ENCODE results near the gene ALDH1A3.

Gene ALDH1A3

GRCh38 chr15:100937171-100937570, 57.5 kb downstream of the ALDH1A3 start:
- Histone ChIP-seq H3K27ac (ENCODE audit: low read depth, low read length) (no peak overlapping the region), H4K12ac (ENCODE audit: low read depth, low read length) (no peak overlapping the region), H3K4ac (ENCODE audit: low read depth, low read length) (no peak overlapping the region), H3K9ac (ENCODE audit: low read length) (no peak overlapping the region), H4K91ac (ENCODE audit: low read depth, low read length) (no peak overlapping the region), H2AK5ac (ENCODE audit: low read length) (no peak overlapping the region), H3K4me2 (ENCODE audit: low read length) (no peak overlapping the region), H2BK5ac (ENCODE audit: low read depth, low read length, poor library complexity) (no peak overlapping the region), H3K23ac (ENCODE audit: low read length) (no peak overlapping the region), H2BK12ac (ENCODE audit: low read length) (no peak overlapping the region), H3K4me1 (ENCODE audit: control insufficient read depth in 1 of 2, insufficient read depth in 2 of 2, low read length in 2 of 2) (peaks cover 0 to 2% of the 10 kb centered on the region in 2 experiments), H3K79me2 (ENCODE audit: control insufficient read depth, insufficient read depth, low read length, poor library complexity) (no peaks in the 10 kb centered on the region), H2BK120ac (ENCODE audit: insufficient read depth, low read length, poor library complexity) (no peak overlapping the region), H4K8ac (ENCODE audit: low read depth, low read length) (no peak overlapping the region), H3K14ac (ENCODE audit: low read length) (no peak overlapping the region), H3K4me3 (ENCODE audit: low read depth, low read length) (no peak overlapping the region), H2AFZ (ENCODE audit: insufficient read depth, low read length, poor library complexity) (no peak overlapping the region), H3K18ac (ENCODE audit: low read length) (no peak overlapping the region), H3K36me3 (ENCODE audit: control insufficient read depth in 1 of 2, insufficient read depth in 2 of 2, low read length in 2 of 2) (no peaks in the 10 kb centered on the region), H3K27me3 (ENCODE audit: insufficient read depth, low read length) (no peaks in the 10 kb centered on the region), H3K79me1 (ENCODE audit: low read length) (no peaks in the 10 kb centered on the region), H3K9me3 (ENCODE audit: insufficient read depth, low read depth, low read length) (no peaks in the 10 kb centered on the region)
- DNase-seq: no peak
- no CpG with 5 or more reads among the region's 4 CpGs for WGBS (ENCODE audit: extremely low coverage, insufficient coverage, insufficient read length)

- no CpG with 5 or more reads among the region's 4 CpGs for WGBS (ENCODE audit: extremely low coverage, insufficient coverage, insufficient read length)
- Histone ChIP-seq H2AFZ (ENCODE audit: insufficient read depth, low read length, poor library complexity) (no peak overlapping the region), H3K9ac (ENCODE audit: low read length) (no peak overlapping the region)
Observed at GRCh38 chr15:100939791-100940190, 60.2 kb downstream of the ALDH1A3 start.

GRCh38 chr15:100940767-100941379, 61.2 kb downstream of the ALDH1A3 start:
- no peak overlapping the region for H2BK120ac ChIP-seq (ENCODE audit: insufficient read depth, low read length, poor library complexity)
- H3K79me2 ChIP-seq (ENCODE audit: control insufficient read depth, insufficient read depth, low read length, poor library complexity): no peaks in the 10 kb centered on the region
- H3K9me3 ChIP-seq (ENCODE audit: insufficient read depth, low read depth, low read length): no peaks in the 10 kb centered on the region
- no peak overlapping the region for H2BK12ac ChIP-seq (ENCODE audit: low read length)
- no peak overlapping the region for H3K14ac ChIP-seq (ENCODE audit: low read length)
- H3K23ac ChIP-seq (ENCODE audit: low read length): peak overlapping the region; percentile 81
- H2AFZ ChIP-seq (ENCODE audit: insufficient read depth, low read length, poor library complexity): no peak overlapping the region
- H4K8ac ChIP-seq (ENCODE audit: low read depth, low read length): no peak overlapping the region
- H3K4ac ChIP-seq (ENCODE audit: low read depth, low read length): no peak overlapping the region
- H4K12ac ChIP-seq (ENCODE audit: low read depth, low read length): no peak overlapping the region
- peak overlapping the region; percentile 53 for H3K4me3 ChIP-seq (ENCODE audit: low read depth, low read length)
- no CpG with 5 or more reads among the region's 2 CpGs for WGBS (ENCODE audit: extremely low coverage, insufficient coverage, insufficient read length)
- peak overlapping the region; percentile 52 for H3K9ac ChIP-seq (ENCODE audit: low read length)
- no peaks in the 10 kb centered on the region for H3K79me1 ChIP-seq (ENCODE audit: low read length)
- H3K4me2 ChIP-seq (ENCODE audit: low read length): no peak overlapping the region
- no peak overlapping the region for H3K18ac ChIP-seq (ENCODE audit: low read length)
- H3K4me1 ChIP-seq (ENCODE audit: control insufficient read depth in 1 of 2, insufficient read depth in 2 of 2, low read length in 2 of 2): no peaks in the 10 kb centered on the region
- no peaks in the 10 kb centered on the region for H3K36me3 ChIP-seq (ENCODE audit: control insufficient read depth in 1 of 2, insufficient read depth in 2 of 2, low read length in 2 of 2)
- H3K27me3 ChIP-seq (ENCODE audit: insufficient read depth, low read length): no peaks in the 10 kb centered on the region
- H2AK5ac ChIP-seq (ENCODE audit: low read length): no peak overlapping the region
- DNase-seq: no peak
- H3K27ac ChIP-seq (ENCODE audit: low read depth, low read length): no peak overlapping the region
- H4K91ac ChIP-seq (ENCODE audit: low read depth, low read length): no peak overlapping the region
- H2BK5ac ChIP-seq (ENCODE audit: low read depth, low read length, poor library complexity): no peak overlapping the region

More at GRCh38 chr15:100939791-100940190, 60.2 kb downstream of the ALDH1A3 start:
- no peaks in the 10 kb centered on the region for H3K79me1 ChIP-seq (ENCODE audit: low read length)
- H2BK5ac ChIP-seq (ENCODE audit: low read depth, low read length, poor library complexity): no peak overlapping the region
- H3K27me3 ChIP-seq (ENCODE audit: insufficient read depth, low read length): no peaks in the 10 kb centered on the region
- no peak overlapping the region for H4K91ac ChIP-seq (ENCODE audit: low read depth, low read length)
- H3K4me3 ChIP-seq (ENCODE audit: low read depth, low read length): no peak overlapping the region
- no peaks in the 10 kb centered on the region for H3K9me3 ChIP-seq (ENCODE audit: insufficient read depth, low read depth, low read length)
- H3K4me1 ChIP-seq (ENCODE audit: control insufficient read depth in 1 of 2, insufficient read depth in 2 of 2, low read length in 2 of 2): no peaks in the 10 kb centered on the region
- H3K23ac ChIP-seq (ENCODE audit: low read length): no peak overlapping the region
- no peak overlapping the region for H3K14ac ChIP-seq (ENCODE audit: low read length)
- no peak for DNase-seq
- H2AK5ac ChIP-seq (ENCODE audit: low read length): no peak overlapping the region
- no peak overlapping the region for H4K12ac ChIP-seq (ENCODE audit: low read depth, low read length)
- no peak overlapping the region for H3K4me2 ChIP-seq (ENCODE audit: low read length)
- no peak overlapping the region for H2BK120ac ChIP-seq (ENCODE audit: insufficient read depth, low read length, poor library complexity)
- H3K18ac ChIP-seq (ENCODE audit: low read length): no peak overlapping the region
- no peak overlapping the region for H3K27ac ChIP-seq (ENCODE audit: low read depth, low read length)
- no peak overlapping the region for H3K4ac ChIP-seq (ENCODE audit: low read depth, low read length)
- H2BK12ac ChIP-seq (ENCODE audit: low read length): no peak overlapping the region
- H3K36me3 ChIP-seq (ENCODE audit: control insufficient read depth in 1 of 2, insufficient read depth in 2 of 2, low read length in 2 of 2): no peaks in the 10 kb centered on the region
- H4K8ac ChIP-seq (ENCODE audit: low read depth, low read length): no peak overlapping the region
- no peaks in the 10 kb centered on the region for H3K79me2 ChIP-seq (ENCODE audit: control insufficient read depth, insufficient read depth, low read length, poor library complexity)

GRCh38 chr15:100941536-100941935, 61.9 kb downstream of the ALDH1A3 start:
- Histone ChIP-seq H3K36me3 (ENCODE audit: control insufficient read depth in 1 of 2, insufficient read depth in 2 of 2, low read length in 2 of 2) (no peaks in the 10 kb centered on the region), H3K4ac (ENCODE audit: low read depth, low read length) (no peak overlapping the region), H4K91ac (ENCODE audit: low read depth, low read length) (no peak overlapping the region), H2BK120ac (ENCODE audit: insufficient read depth, low read length, poor library complexity) (no peak overlapping the region), H2AK5ac (ENCODE audit: low read length) (no peak overlapping the region), H3K4me1 (ENCODE audit: control insufficient read depth in 1 of 2, insufficient read depth in 2 of 2, low read length in 2 of 2) (no peaks in the 10 kb centered on the region), H3K27me3 (ENCODE audit: insufficient read depth, low read length) (no peaks in the 10 kb centered on the region), H3K4me3 (ENCODE audit: low read depth, low read length) (no peak overlapping the region), H3K23ac (ENCODE audit: low read length) (no peak overlapping the region), H4K8ac (ENCODE audit: low read depth, low read length) (no peak overlapping the region), H3K9ac (ENCODE audit: low read length) (no peak overlapping the region), H3K27ac (ENCODE audit: low read depth, low read length) (no peak overlapping the region), H2BK5ac (ENCODE audit: low read depth, low read length, poor library complexity) (no peak overlapping the region), H2BK12ac (ENCODE audit: low read length) (no peak overlapping the region), H4K12ac (ENCODE audit: low read depth, low read length) (no peak overlapping the region), H3K4me2 (ENCODE audit: low read length) (no peak overlapping the region), H3K14ac (ENCODE audit: low read length) (no peak overlapping the region), H2AFZ (ENCODE audit: insufficient read depth, low read length, poor library complexity) (no peak overlapping the region), H3K79me2 (ENCODE audit: control insufficient read depth, insufficient read depth, low read length, poor library complexity) (no peaks in the 10 kb centered on the region), H3K18ac (ENCODE audit: low read length) (no peak overlapping the region), H3K79me1 (ENCODE audit: low read length) (no peaks in the 10 kb centered on the region), H3K9me3 (ENCODE audit: insufficient read depth, low read depth, low read length) (no peaks in the 10 kb centered on the region)
- DNase-seq: no peak
- no CpG with 5 or more reads among the region's 10 CpGs for WGBS (ENCODE audit: extremely low coverage, insufficient coverage, insufficient read length)
